IPS-15b (cell line): Measurements from ENCODE around the gene TRA2B.
"Not testable (repeated sequence)": the region's sequence is repeated elsewhere in the genome, so short reads cannot be mapped to it uniquely, and the experiment has no call there.

Experiments
- H3K27me3 ChIP-seq: one replicate; pipeline ENCODE4 v1.6.1; 2013; ENCODE audit warnings: low read length; ENCODE audit not compliant: control insufficient read depth, insufficient read depth
- H3K36me3 ChIP-seq: one replicate; pipeline ENCODE4 v1.6.1; 2013; ENCODE audit warnings: low read length; ENCODE audit not compliant: control insufficient read depth, insufficient read depth
- H3K4me1 ChIP-seq: one replicate; pipeline ENCODE4 v1.6.1; 2013; ENCODE audit warnings: mild to moderate bottlenecking, low read length; ENCODE audit not compliant: control insufficient read depth, insufficient read depth
- H3K4me3 ChIP-seq: one replicate; pipeline ENCODE4 v1.5.1; 2013; ENCODE audit warnings: low read depth, low read length
- H3K9ac ChIP-seq: one replicate; pipeline ENCODE4 v1.6.1; 2013; ENCODE audit warnings: low read depth, mild to moderate bottlenecking, low read length
- H3K9me3 ChIP-seq: one replicate; pipeline ENCODE4 v1.6.1; 2013; ENCODE audit warnings: mild to moderate bottlenecking, low read length; ENCODE audit not compliant: control insufficient read depth, insufficient read depth

Gene TRA2B

GRCh38 chr3:185916042-185916833, 21.6 kb downstream of the TRA2B start:
- H3K4me3 ChIP-seq = no peak overlapping the region
- no peaks in the 10 kb centered on the region for H3K27me3 ChIP-seq
- no peaks in the 10 kb centered on the region for H3K9me3 ChIP-seq
- H3K36me3 ChIP-seq = peaks cover 29% of the 10 kb centered on the region
- no peak overlapping the region for H3K9ac ChIP-seq
- H3K4me1 ChIP-seq = no peaks in the 10 kb centered on the region

- Histone ChIP-seq H3K9ac (no peak overlapping the region), H3K4me1 (no peaks in the 10 kb centered on the region), H3K36me3 (peaks cover 25% of the 10 kb centered on the region), H3K4me3 (no peak overlapping the region), H3K27me3 (no peaks in the 10 kb centered on the region), H3K9me3 (no peaks in the 10 kb centered on the region)
These were observed 22.2 kb downstream of the TRA2B start for GRCh38 chr3:185915642-185916041.

- no peaks in the 10 kb centered on the region for H3K9me3 ChIP-seq
- no peak overlapping the region for H3K9ac ChIP-seq
- no peaks in the 10 kb centered on the region for H3K4me1 ChIP-seq
- H3K27me3 ChIP-seq = no peaks in the 10 kb centered on the region
- no peak overlapping the region for H3K4me3 ChIP-seq
- H3K36me3 ChIP-seq = peaks cover 19% of the 10 kb centered on the region
These were observed 22.7 kb downstream of the TRA2B start for GRCh38 chr3:185914911-185915629.

- no peak overlapping the region for H3K4me3 ChIP-seq
- H3K36me3 ChIP-seq = peaks cover 11% of the 10 kb centered on the region
- H3K9me3 ChIP-seq = no peaks in the 10 kb centered on the region
- no peaks in the 10 kb centered on the region for H3K4me1 ChIP-seq
- no peaks in the 10 kb centered on the region for H3K27me3 ChIP-seq
- no peak overlapping the region for H3K9ac ChIP-seq
These were observed 24.6 kb downstream of the TRA2B start for GRCh38 chr3:185912929-185913901.

- no peak overlapping the region for H3K9ac ChIP-seq
- H3K4me3 ChIP-seq = no peak overlapping the region
- no peaks in the 10 kb centered on the region for H3K27me3 ChIP-seq
- no peaks in the 10 kb centered on the region for H3K4me1 ChIP-seq
- H3K36me3 ChIP-seq = peaks cover 9% of the 10 kb centered on the region
- no peaks in the 10 kb centered on the region for H3K9me3 ChIP-seq
These were observed 25.3 kb downstream of the TRA2B start for GRCh38 chr3:185912512-185912911.

- not testable (repeated sequence) for H3K4me3 ChIP-seq, H3K9me3 ChIP-seq, H3K27me3 ChIP-seq, H3K4me1 ChIP-seq, H3K36me3 ChIP-seq, H3K9ac ChIP-seq
These were observed 26.8 kb downstream of the TRA2B start for GRCh38 chr3:185911076-185911448.

- not testable (repeated sequence) for H3K36me3 ChIP-seq, H3K27me3 ChIP-seq, H3K4me3 ChIP-seq, H3K9ac ChIP-seq, H3K4me1 ChIP-seq, H3K9me3 ChIP-seq
These were observed 27.3 kb downstream of the TRA2B start for GRCh38 chr3:185910322-185911075.

- H3K36me3 ChIP-seq, H3K4me3 ChIP-seq, H3K9me3 ChIP-seq, H3K9ac ChIP-seq, H3K4me1 ChIP-seq, H3K27me3 ChIP-seq: not testable (repeated sequence)
These were observed 27.9 kb downstream of the TRA2B start for GRCh38 chr3:185909913-185910312.

- H3K4me1 ChIP-seq = no peaks in the 10 kb centered on the region
- no peak overlapping the region for H3K9ac ChIP-seq
- no peak overlapping the region for H3K4me3 ChIP-seq
- H3K9me3 ChIP-seq = no peaks in the 10 kb centered on the region
- no peaks in the 10 kb centered on the region for H3K36me3 ChIP-seq
- no peaks in the 10 kb centered on the region for H3K27me3 ChIP-seq
These were observed 37.6 kb downstream of the TRA2B start for GRCh38 chr3:185900228-185900627.

GRCh38 chr3:185896636-185897035, 41.2 kb downstream of the TRA2B start:
- no peaks in the 10 kb centered on the region for H3K27me3 ChIP-seq
- no peaks in the 10 kb centered on the region for H3K4me1 ChIP-seq
- no peak overlapping the region for H3K4me3 ChIP-seq
- H3K36me3 ChIP-seq = no peaks in the 10 kb centered on the region
- no peak overlapping the region for H3K9ac ChIP-seq
- H3K9me3 ChIP-seq = no peaks in the 10 kb centered on the region

- H3K36me3 ChIP-seq = no peaks in the 10 kb centered on the region
- H3K9ac ChIP-seq = no peak overlapping the region
- H3K9me3 ChIP-seq = no peaks in the 10 kb centered on the region
- H3K27me3 ChIP-seq = no peaks in the 10 kb centered on the region
- H3K4me3 ChIP-seq = no peak overlapping the region
- H3K4me1 ChIP-seq = no peaks in the 10 kb centered on the region
These were observed 50.7 kb downstream of the TRA2B start for GRCh38 chr3:185887066-185887465.
